Suppressor macrophage treated with lipopolysaccharide for 1 hour (primary cell): ENCODE results near the gene HNRNPCL4.
"Not testable (repeated sequence)": the region's sequence is repeated elsewhere in the genome, so short reads cannot be mapped to it uniquely, and the experiment has no call there.

Experiments
- DNase-seq, 3 donors: peaks; one replicate each; pipeline ENCODE4 v3.0.0-alpha.2; 2020 to 2022

Gene HNRNPCL4

GRCh38 chr1:13165531-13165930, at the start of gene HNRNPCL4:
HNRNPCL4 (minus strand) TSS chr1:13165631; CDS start chr1:13165467, 164 bp downstream.
- not testable (repeated sequence) for DNase-seq

GRCh38 chr1:13208712-13209111, 43.3 kb upstream of the HNRNPCL4 start:
- DNase-seq: not testable (repeated sequence)

- DNase-seq: not testable (repeated sequence)
These were observed 35.9 kb upstream of the HNRNPCL4 start, which contains the start of gene PRAMEF13 for GRCh38 chr1:13201309-13201708. PRAMEF13 (minus strand) TSS chr1:13201409; CDS start chr1:13199589, 1,820 bp downstream.

GRCh38 chr1:13171548-13171947, 6.1 kb upstream of the HNRNPCL4 start, which contains the start of gene PRAMEF9:
PRAMEF9 (plus strand) TSS chr1:13171848; CDS start chr1:13175281, 3,433 bp downstream.
- not testable (repeated sequence) for DNase-seq

GRCh38 chr1:13155909-13156308, 9.5 kb downstream of the HNRNPCL4 start, which contains the start of gene PRAMEF26:
PRAMEF26 (minus strand) TSS chr1:13156009; CDS start chr1:13153095, 2,914 bp downstream.
- DNase-seq: not testable (repeated sequence)

GRCh38 chr1:13116754-13117153, 48.7 kb downstream of the HNRNPCL4 start, which contains the start of gene HNRNPCL2:
HNRNPCL2 (minus strand) TSS chr1:13116854; CDS start chr1:13116400, 454 bp downstream.
- DNase-seq: not testable (repeated sequence)
